NCI-H128 (cell line): ENCODE measurements around the gene CLMN.
"Not testable (repeated sequence)": the region's sequence is repeated elsewhere in the genome, so short reads cannot be mapped to it uniquely, and the experiment has no call there.

Experiments used
- DNase-seq: peaks from one replicate; lab custom pipeline; 2025; ENCODE audit not compliant: unreplicated experiment; lab: John Stamatoyannopoulos, UW

Gene CLMN

GRCh38 chr14:95197551-95197950 lies 122.2 kb downstream of the CLMN start:
- DNase-seq = no peak

GRCh38 chr14:95196826-95197545 lies 122.7 kb downstream of the CLMN start:
- no peak for DNase-seq

- no peak for DNase-seq
Measured at GRCh38 chr14:95196268-95196667, 123.4 kb downstream of the CLMN start.

- no peak for DNase-seq
Measured at GRCh38 chr14:95195031-95195430, 124.7 kb downstream of the CLMN start.

- no peak for DNase-seq
Measured at GRCh38 chr14:95193081-95193480, 126.6 kb downstream of the CLMN start.

- no peak for DNase-seq
Measured at GRCh38 chr14:95192311-95192710, 127.4 kb downstream of the CLMN start.

- DNase-seq = no peak
Measured at GRCh38 chr14:95191445-95192199, 128.1 kb downstream of the CLMN start.

- DNase-seq = no peak
Measured at GRCh38 chr14:95190857-95191256, 128.9 kb downstream of the CLMN start.

GRCh38 chr14:95190346-95190840 lies 129.3 kb downstream of the CLMN start:
- no peak for DNase-seq

GRCh38 chr14:95189367-95190132 lies 130.2 kb downstream of the CLMN start:
- DNase-seq = peak; percentile 15

GRCh38 chr14:95188380-95188779 lies 131.3 kb downstream of the CLMN start:
- no peak for DNase-seq

- DNase-seq = no peak
Measured at GRCh38 chr14:95185767-95186392, 133.8 kb downstream of the CLMN start.

- no peak for DNase-seq
Measured at GRCh38 chr14:95185033-95185766, 134.5 kb downstream of the CLMN start.

GRCh38 chr14:95184413-95184790 lies 135.3 kb downstream of the CLMN start:
- DNase-seq = no peak

GRCh38 chr14:95183532-95184412 lies 135.9 kb downstream of the CLMN start:
- no peak for DNase-seq

GRCh38 chr14:95183082-95183481 lies 136.6 kb downstream of the CLMN start:
- DNase-seq = no peak

- no peak for DNase-seq
Measured at GRCh38 chr14:95182379-95182778, 137.3 kb downstream of the CLMN start.

- no peak for DNase-seq
Measured at GRCh38 chr14:95180966-95181741, 138.6 kb downstream of the CLMN start.

GRCh38 chr14:95175670-95176069 lies 144.0 kb downstream of the CLMN start:
- DNase-seq = not testable (repeated sequence)
